Lung (tissue), 12 donors: ENCODE data around the gene GRM4. TPM values are rescaled to one million over a fixed set of nuclear protein-coding genes. Genes with fewer than 3 reads are reported as not detected.

Experiments used
- ATAC-seq: fragments of 200-7000 bp; cut with Tn5 transposase; one replicate; pipeline ENCODE4 v1.9.1; 2020; ENCODE audit warnings: moderate number of reproducible peaks; ENCODE audit not compliant: insufficient read depth, low FRiP score
- DNase-seq, 3 donors: peaks; one replicate each; pipeline ENCODE4 v3.0.0-alpha.2; 2013 to 2017
- H3K27ac ChIP-seq, 2 donors: one replicate each; pipeline ENCODE4 v1.5.1; 2013; ENCODE audit warnings: mild to moderate bottlenecking in 2 of 2, moderate library complexity in 2 of 2, control low read depth in 1 of 2, inconsistent platforms in 1 of 2, low read depth in 1 of 2, low read length in 1 of 2
- H3K27me3 ChIP-seq, 3 donors: one replicate each; pipeline ENCODE4 v1.5.1; 2013; ENCODE audit warnings: low read length in 2 of 3; ENCODE audit not compliant: control insufficient read depth in 3 of 3, insufficient read depth in 3 of 3
- H3K36me3 ChIP-seq, 4 donors: one replicate each; pipeline ENCODE4 v1.5.1; 2013; ENCODE audit warnings: low read length in 4 of 4, mild to moderate bottlenecking in 1 of 4, moderate library complexity in 1 of 4; ENCODE audit not compliant: control insufficient read depth in 4 of 4, insufficient read depth in 4 of 4
- H3K4me1 ChIP-seq, 5 donors: one replicate each; pipeline ENCODE4 v1.5.1; 2013; ENCODE audit warnings: low read length in 5 of 5, mild to moderate bottlenecking in 2 of 5, moderate library complexity in 1 of 5; ENCODE audit not compliant: control insufficient read depth in 5 of 5, insufficient read depth in 5 of 5
- H3K4me3 ChIP-seq: one replicate; pipeline ENCODE4 v1.5.1; 2013; ENCODE audit warnings: mild to moderate bottlenecking, control low read depth, moderate library complexity
- H3K9ac ChIP-seq, 2 donors: one replicate each; pipeline ENCODE4 v1.5.1; 2013; ENCODE audit warnings: low read length in 2 of 2, control low read depth in 1 of 2; ENCODE audit not compliant: insufficient read depth in 1 of 2
- H3K9me3 ChIP-seq, 4 donors: one replicate each; pipeline ENCODE4 v1.5.1; 2013; ENCODE audit warnings: low read length in 3 of 4, mild to moderate bottlenecking in 1 of 4, moderate library complexity in 1 of 4; ENCODE audit not compliant: control insufficient read depth in 4 of 4, insufficient read depth in 3 of 4
- WGBS, 2 donors: extraction: QIAGEN DNeasy Blood & Tissue Kit; methylation state at CpG; one replicate each; pipeline ENCODE4 v1.1.7; 2013; 5-methylcytosine and 5-hydroxymethylcytosine counted together
- polyA plus RNA-seq, 2 donors: library from polyadenylated mRNA; stranded (reverse); fragments of 200-250 nt; gene quantifications; one replicate each; pipeline ENCODE4 v1.2.1, GENCODE V29; 2013
- total RNA-seq, 2 donors: library from RNA; depleted of rRNA in 1 of 2; stranded (reverse); fragments of >200 nt in 1 of 2; gene quantifications; one replicate each; pipeline ENCODE4 v1.2.1, GENCODE V29; 2014 to 2021
- TF ChIP-seq, protein P1 (sequence below): IDR thresholded peaks from 2 replicates; pipeline ENCODE4 v1.5.1; 2012; ENCODE audit warnings: mild to moderate bottlenecking; ENCODE audit errors: control extremely low read depth, extremely low read depth
- donor health status: control.
- donor health status: control.
- donor health status: Bipolar disorder and iron deficiency.
- donor health status: healthy.
- donor health status: DM: yes; HTN: yes; CAD: no.

Gene GRM4
- total and polyA plus RNA-seq, 4 donors, result 0.02 to 0.34 (median 0.09) TPM

- TF ChIP-seq, protein P1, sequence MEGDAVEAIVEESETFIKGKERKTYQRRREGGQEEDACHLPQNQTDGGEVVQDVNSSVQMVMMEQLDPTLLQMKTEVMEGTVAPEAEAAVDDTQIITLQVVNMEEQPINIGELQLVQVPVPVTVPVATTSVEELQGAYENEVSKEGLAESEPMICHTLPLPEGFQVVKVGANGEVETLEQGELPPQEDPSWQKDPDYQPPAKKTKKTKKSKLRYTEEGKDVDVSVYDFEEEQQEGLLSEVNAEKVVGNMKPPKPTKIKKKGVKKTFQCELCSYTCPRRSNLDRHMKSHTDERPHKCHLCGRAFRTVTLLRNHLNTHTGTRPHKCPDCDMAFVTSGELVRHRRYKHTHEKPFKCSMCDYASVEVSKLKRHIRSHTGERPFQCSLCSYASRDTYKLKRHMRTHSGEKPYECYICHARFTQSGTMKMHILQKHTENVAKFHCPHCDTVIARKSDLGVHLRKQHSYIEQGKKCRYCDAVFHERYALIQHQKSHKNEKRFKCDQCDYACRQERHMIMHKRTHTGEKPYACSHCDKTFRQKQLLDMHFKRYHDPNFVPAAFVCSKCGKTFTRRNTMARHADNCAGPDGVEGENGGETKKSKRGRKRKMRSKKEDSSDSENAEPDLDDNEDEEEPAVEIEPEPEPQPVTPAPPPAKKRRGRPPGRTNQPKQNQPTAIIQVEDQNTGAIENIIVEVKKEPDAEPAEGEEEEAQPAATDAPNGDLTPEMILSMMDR, result no peak
- Histone ChIP-seq H3K27ac (no peak overlapping the region), H3K4me1 (no peaks in the 10 kb centered on the region), H3K9ac (no peak overlapping the region), H3K4me3 (no peak overlapping the region), H3K36me3 (no peaks in the 10 kb centered on the region), H3K27me3 (peaks cover 0 to 8% (median 8%) of the 10 kb centered on the region in 3 donors), H3K9me3 (peaks cover 0 to 4% (median 0%) of the 10 kb centered on the region in 4 donors)
- WGBS, 2 donors, result 54 to 55% methylated on average over 20 of the region's 20 CpGs
- DNase-seq (peak; percentile 65 to 75 (median 74)), ATAC-seq (no peak)
Measured at GRCh38 chr6:34132486-34133185, 13.3 kb downstream of the GRM4 start.

GRCh38 chr6:34131326-34132290 lies 14.3 kb downstream of the GRM4 start:
- Histone ChIP-seq H3K27ac (no peak overlapping the region), H3K9me3 (peaks cover 0 to 4% (median 0%) of the 10 kb centered on the region in 4 donors), H3K4me3 (no peak overlapping the region), H3K27me3 (peaks cover 0 to 8% (median 4%) of the 10 kb centered on the region in 3 donors), H3K36me3 (no peaks in the 10 kb centered on the region), H3K4me1 (no peaks in the 10 kb centered on the region), H3K9ac (no peak overlapping the region)
- no peak for ATAC-seq
- TF ChIP-seq, protein P1, result no peak
- no peak for DNase-seq
- WGBS, 2 donors, result 11 to 12% methylated on average over 11 of the region's 11 CpGs

GRCh38 chr6:34130862-34131261 lies 15.0 kb downstream of the GRM4 start:
- peaks cover 0 to 4% (median 0%) of the 10 kb centered on the region in 4 donors for H3K9me3 ChIP-seq
- H3K27ac ChIP-seq, result no peak overlapping the region
- ATAC-seq (no peak), DNase-seq (no peak)
- H3K9ac ChIP-seq, result no peak overlapping the region
- peaks cover 0 to 4% (median 2%) of the 10 kb centered on the region in 3 donors for H3K27me3 ChIP-seq
- H3K4me3 ChIP-seq, result no peak overlapping the region
- H3K36me3 ChIP-seq, result no peaks in the 10 kb centered on the region
- WGBS, 2 donors, result 72 to 78% methylated on average over 5 of the region's 5 CpGs
- TF ChIP-seq, protein P1, result no peak
- no peaks in the 10 kb centered on the region for H3K4me1 ChIP-seq
